ENCODE measurements around the gene TARBP1. TPM values are rescaled to one million over a fixed set of nuclear protein-coding genes. Genes with fewer than 3 reads are reported as not detected.

Gene TARBP1
- total and polyA plus RNA-seq, 2 of the 4 experiments (the other 2 are of a cell fraction), result 10.6 to 17.7 TPM

- Histone ChIP-seq H4K5ac (ENCODE audit: low read depth, low read length) (peak overlapping the region; percentile 9), H3K18ac (ENCODE audit: low read depth, low read length) (peak overlapping the region; percentile 74; the same call in 1 of the 2 replicates), H3K23ac (ENCODE audit: low read depth, low read length) (peak overlapping the region; percentile 5; the same call in 1 of the 2 replicates), H3K56ac (ENCODE audit: extremely low read depth, insufficient read depth, low read length) (peak overlapping the region; percentile 5; the same call in 1 of the 2 replicates), H2BK5ac (ENCODE audit: low read depth, low read length, poor library complexity, severe bottlenecking) (peak overlapping the region; percentile 80), H3K4me2 (ENCODE audit: low read depth, low read length) (peak overlapping the region; percentile 66; the same call in 1 of the 2 replicates), H3K9ac (ENCODE audit: low read depth, low read length) (no peak overlapping the region), H4K91ac (ENCODE audit: insufficient read depth, low read depth, low read length) (peak overlapping the region; percentile 16; the same call in 1 of the 2 replicates), H4K20me1 (ENCODE audit: insufficient read depth, low read length) (no peaks in the 10 kb centered on the region), H3K36me3 (ENCODE audit: control insufficient read depth, insufficient read depth, low read length) (no peaks in the 10 kb centered on the region), H2BK20ac (ENCODE audit: low read depth, low read length) (peak overlapping the region; percentile 27; the same call in 1 of the 2 replicates), H2AK9ac (replicated peaks; ENCODE audit: low read depth, low read length, poor library complexity) (no peak overlapping the region), H3K9me3 (ENCODE audit: control insufficient read depth, insufficient read depth, low read length) (no peaks in the 10 kb centered on the region), H3K14ac (replicated peaks; ENCODE audit: low read depth, low read length) (peak overlapping the region; percentile 28), H2BK120ac (ENCODE audit: low read depth, low read length) (peak overlapping the region; percentile 59; the same call in 1 of the 2 replicates), H2AK5ac (ENCODE audit: low read depth, low read length) (no peak overlapping the region), H2AFZ (replicated peaks; ENCODE audit: low read length, poor library complexity) (no peak overlapping the region), H2BK15ac (ENCODE audit: low read depth, low read length) (peak overlapping the region; percentile 15; the same call in 1 of the 3 replicates), H3K4me1 (ENCODE audit: control insufficient read depth, insufficient read depth, low read length) (peaks cover 9% of the 10 kb centered on the region), H3K9me1 (ENCODE audit: insufficient read depth, low read length) (peaks cover 9% of the 10 kb centered on the region), H3K4me3 (ENCODE audit: insufficient read depth, low read depth, low read length) (no peak overlapping the region), H4K8ac (ENCODE audit: low read depth in 2 of 2, low read length in 2 of 2) (peak overlapping the region in 1 of 2 experiments; percentile 81; a peak in 2 of 4 replicates), H3K27me3 (ENCODE audit: control insufficient read depth, insufficient read depth, low read length) (no peaks in the 10 kb centered on the region), H3K27ac (ENCODE audit: insufficient read depth, low read length) (peak overlapping the region; percentile 40), H3K4ac (ENCODE audit: low read depth, low read length) (peak overlapping the region; percentile 47), H3K79me1 (ENCODE audit: low read depth in 1 of 2, low read length in 2 of 2) (no peaks in the 10 kb centered on the region)
- in situ Hi-C loops (cut with MboI; ENCODE audit: low sequenced_read_pairs) (no loop called here), intact Hi-C loops (cut with micrococcal nuclease) (no loop called here), dilution Hi-C loops (cut with HindIII; ENCODE audit: low sequenced_read_pairs, unreplicated experiment) (no loop called here)
- WGBS, 2 experiments (ENCODE audit: extremely low coverage in 2 of 2, insufficient read length in 1 of 2), result no CpG with 5 or more reads among the region's 2 CpGs
- TF ChIP-seq FOS (IDR thresholded peaks at IDR 0.05; ENCODE audit: low read depth, low read length) (no peak), SMC3 (IDR thresholded peaks at IDR 0.05; ENCODE audit: low read depth, low read length) (no peak), NFE2L2 (IDR thresholded peaks at IDR 0.05; ENCODE audit: low read depth, low read length) (no peak), MAFK (IDR thresholded peaks at IDR 0.05; ENCODE audit: low read depth, low read length) (no peak), CTCF (conservative IDR thresholded peaks at IDR 0.05; ENCODE audit: low read depth, low read length) (no peak), CHD1 (IDR thresholded peaks at IDR 0.05; ENCODE audit: low read depth, low read length) (no peak)
- CTCF ChIA-PET, result interaction anchor here (0.6 kb wide), 1 partner anchor 60 kb away, joined by 3 read pairs; no protein-coding TSS in a partner anchor
- no TSS peak for BruUV-seq (replicated peaks)
- ATAC-seq (ENCODE audit: low read depth), result peak; percentile 83
- DNase-seq, result peak; percentile 59
- POLR2A ChIA-PET (ENCODE audit: unreplicated experiment), result no interaction called here
These were observed 36.4 kb upstream of the TARBP1 start for GRCh38 chr1:234515411-234515810.

Measured in IMR-90 (cell line).